Measurements from ENCODE around the gene POLR2L. TPM values are rescaled to one million over a fixed set of nuclear protein-coding genes. Genes with fewer than 3 reads are reported as not detected.

The POLR2L gene
- total RNA-seq, 1 donor from 2014 or later = 91.9 TPM

DNA sequence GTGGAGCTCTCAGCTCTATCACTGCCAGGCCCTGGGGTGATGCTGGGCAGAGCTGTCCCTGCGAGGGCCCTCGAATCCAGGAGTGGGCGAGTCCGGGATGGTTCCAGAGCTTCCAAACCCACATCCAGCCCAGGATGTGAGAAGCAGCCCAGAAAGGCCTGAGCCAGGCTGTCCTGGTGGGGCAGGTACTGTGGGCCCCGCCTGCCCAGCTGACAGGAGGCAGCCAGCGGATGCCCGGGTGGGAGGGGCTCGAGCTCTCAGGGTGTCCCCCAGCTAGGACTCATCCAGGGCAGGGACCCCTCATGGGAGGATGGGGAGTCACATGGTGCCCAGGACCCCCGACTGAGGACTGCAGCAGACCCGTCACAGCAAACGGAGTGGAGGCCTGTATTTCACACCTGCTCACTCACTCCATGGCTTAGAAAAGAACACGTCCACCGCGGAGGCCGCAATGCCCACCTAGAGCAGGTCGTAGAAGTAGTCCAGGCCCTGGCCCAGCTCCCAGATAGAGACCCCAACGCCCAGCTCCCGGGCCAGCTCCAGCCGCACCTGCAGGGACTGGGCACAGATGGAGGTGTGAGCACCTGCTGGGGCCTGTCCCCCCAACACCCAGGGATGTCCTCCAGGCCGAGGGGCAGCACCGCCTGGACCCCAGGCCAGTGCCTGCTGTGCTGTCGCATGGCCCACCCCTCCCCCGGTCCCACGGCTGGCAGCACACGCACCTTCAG lies 27.2 kb upstream of the POLR2L start:
- no peak for DNase-seq (ENCODE audit: low read depth)

GRCh38 chr11:868802-869201 lies 26.5 kb upstream of the POLR2L start:
- DNase-seq (ENCODE audit: low read depth) = no peak

- DNase-seq (ENCODE audit: low read depth) = no peak
Measured at GRCh38 chr11:868394-868793, 26.1 kb upstream of the POLR2L start.

DNA sequence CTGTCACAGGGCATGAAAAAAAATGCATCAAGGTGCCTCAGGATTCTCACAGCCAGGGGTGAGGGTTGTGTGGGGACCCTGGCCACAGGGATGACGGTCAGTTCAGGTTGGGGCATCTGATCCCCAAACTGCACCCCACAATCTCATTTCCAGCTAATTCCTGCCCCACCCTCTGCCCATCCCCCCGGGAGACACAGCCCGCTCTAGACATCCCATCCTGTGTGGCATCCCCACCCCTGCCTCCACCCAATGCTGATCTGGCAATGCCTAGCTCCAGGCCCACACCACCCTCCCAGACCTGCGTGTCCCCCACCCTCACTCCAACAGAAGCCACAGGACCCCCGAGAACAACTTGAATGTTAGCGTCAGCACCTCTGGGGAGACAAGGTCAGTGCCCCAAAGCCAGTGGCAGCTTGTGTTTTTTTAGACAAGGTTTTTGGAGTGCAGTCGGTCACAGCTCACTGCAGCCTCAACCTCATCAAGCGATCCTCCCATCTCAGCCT lies 25.6 kb upstream of the POLR2L start:
- DNase-seq (ENCODE audit: low read depth) = no peak

- no peak for DNase-seq (ENCODE audit: low read depth)
Measured at GRCh38 chr11:866481-866880, 24.2 kb upstream of the POLR2L start.

- DNase-seq (ENCODE audit: low read depth) = no peak
Measured at GRCh38 chr11:865462-866430, 23.4 kb upstream of the POLR2L start.

DNA sequence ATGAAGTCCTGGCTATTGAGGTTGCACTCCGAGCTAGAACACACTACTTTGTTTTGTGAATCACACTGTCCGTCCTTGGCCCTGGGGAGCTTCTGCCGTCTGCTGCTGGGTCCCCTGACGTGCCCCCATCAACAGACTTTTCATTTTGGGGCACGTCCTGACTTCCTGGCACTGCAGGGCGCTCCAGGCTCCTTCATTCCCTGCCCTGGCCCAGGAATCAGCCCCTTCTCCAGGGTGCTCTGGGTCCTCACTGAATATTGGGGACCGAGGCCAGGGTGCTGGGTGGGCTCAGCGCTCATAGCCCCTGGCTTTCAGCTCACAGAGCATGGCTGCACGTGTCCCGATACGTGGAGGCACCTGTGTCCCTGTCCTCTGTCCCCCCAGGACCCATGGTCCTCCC lies 22.6 kb upstream of the POLR2L start:
- no peak for DNase-seq (ENCODE audit: low read depth)

DNA sequence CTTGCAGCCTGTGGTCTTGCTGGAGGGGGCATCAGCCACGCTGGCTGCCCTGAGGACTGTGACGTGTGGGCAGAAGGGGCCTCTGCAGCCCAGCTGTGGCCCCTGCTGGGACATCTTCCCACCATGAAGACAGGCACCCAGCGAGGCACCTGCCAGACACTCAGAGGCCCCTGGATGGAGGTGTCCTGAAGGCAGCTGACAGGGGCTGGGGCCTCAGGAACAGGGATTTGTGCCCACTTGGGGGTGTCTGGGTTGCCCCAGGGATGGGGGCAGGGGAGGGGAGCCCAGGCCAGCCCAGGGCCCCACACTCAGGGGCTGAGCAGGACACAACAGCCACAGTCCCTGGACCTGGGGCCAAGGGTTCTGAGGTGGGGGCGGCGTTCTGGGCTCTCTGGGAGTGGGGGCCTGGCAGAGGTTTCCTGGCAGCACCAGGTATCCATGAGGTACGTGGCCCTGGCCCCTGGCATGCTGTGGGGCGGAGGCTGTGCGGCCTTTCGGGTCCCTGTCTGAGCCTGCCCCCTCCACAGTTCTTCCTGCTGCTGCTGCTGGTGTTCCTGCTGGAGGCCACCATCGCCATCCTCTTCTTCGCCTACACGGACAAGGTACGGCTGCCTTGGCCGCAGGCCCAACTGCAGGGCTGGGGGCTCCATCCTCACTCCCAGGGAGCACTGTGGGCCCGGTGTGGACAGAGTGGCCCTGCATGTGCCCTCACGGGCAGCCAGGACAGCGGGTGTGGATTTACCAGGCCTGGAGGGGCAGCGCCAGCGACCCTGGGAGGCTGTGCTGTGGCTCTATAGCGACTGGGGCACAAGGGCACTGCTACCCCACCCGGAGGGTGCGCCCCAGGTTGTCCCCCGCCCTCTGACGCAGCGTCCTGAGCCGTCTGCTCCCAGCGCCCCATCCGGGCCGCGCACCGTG lies 21.8 kb upstream of the POLR2L start:
- no peak for DNase-seq (ENCODE audit: low read depth)

GRCh38 chr11:863023-863909 lies 20.9 kb upstream of the POLR2L start:
- DNase-seq (ENCODE audit: low read depth) = no peak

DNA sequence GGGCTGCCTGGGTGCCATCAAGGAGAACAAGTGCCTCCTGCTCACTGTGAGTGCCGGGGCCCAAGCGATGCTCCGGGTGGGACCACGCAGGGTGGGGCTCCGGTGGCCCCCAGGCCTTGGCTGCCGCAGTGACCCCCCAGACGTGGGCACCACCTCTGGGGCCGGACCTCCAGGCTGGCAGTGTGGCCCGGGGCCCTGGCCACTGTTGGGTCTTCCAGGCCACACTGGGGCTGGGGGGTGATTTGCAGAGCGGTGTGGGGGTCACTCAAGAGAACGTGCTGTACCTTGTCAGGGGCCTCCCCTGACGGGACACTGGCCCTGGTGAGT lies 20.3 kb upstream of the POLR2L start:
- DNase-seq (ENCODE audit: low read depth) = no peak

GRCh38 chr11:862081-862661 lies 19.8 kb upstream of the POLR2L start:
- DNase-seq (ENCODE audit: low read depth) = peak; percentile 45

GRCh38 chr11:861105-861479 lies 18.8 kb upstream of the POLR2L start:
- DNase-seq (ENCODE audit: low read depth) = no peak

DNA sequence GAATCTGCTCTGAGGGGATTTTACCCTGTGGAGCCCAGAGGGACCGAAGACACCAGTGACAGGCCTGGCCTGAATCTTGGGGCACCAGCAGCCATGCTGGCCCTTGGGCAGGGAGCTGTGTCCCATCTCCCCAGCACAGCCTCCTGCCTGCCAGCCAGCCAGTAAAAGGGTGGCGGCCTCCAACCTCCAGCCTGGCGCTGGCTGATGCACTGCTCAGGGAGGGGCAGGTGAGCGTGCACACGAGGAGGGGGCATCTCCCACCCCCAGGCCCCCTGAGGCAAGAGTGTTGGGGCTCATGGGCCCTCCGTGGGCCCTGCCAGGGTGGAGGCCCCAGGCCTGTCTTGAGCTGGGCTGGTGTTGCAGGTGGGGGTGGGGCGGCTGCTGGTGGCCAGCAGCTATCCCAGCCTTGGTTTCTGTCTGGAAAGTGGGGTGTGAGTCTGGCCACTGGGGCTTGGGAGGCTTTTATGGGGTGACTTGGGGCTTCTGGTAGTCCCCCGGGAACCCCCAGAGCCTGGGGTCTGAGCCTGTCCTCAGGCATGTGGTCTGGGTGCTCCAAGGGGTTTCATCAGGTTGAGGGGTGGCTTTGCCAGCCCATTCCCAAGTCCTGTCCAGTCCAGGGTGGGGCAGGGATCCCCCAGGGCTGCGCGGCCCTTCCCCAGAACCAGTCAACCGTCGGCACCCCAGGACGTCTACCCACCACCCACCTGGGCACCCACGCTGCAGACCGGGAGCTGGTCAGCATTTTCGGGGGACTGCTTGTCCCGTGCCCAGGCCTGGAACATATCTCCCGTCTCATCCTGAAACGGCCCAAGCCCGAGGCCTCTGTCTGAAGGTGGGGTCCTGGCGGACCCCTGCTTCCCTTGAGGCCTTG lies 18.1 kb upstream of the POLR2L start:
- DNase-seq (ENCODE audit: low read depth) = no peak

- DNase-seq (ENCODE audit: low read depth) = peak; percentile 64
Measured at GRCh38 chr11:859394-860131, 17.2 kb upstream of the POLR2L start.

- no peak for DNase-seq (ENCODE audit: low read depth)
Measured at GRCh38 chr11:858762-859339, 16.5 kb upstream of the POLR2L start.

DNA sequence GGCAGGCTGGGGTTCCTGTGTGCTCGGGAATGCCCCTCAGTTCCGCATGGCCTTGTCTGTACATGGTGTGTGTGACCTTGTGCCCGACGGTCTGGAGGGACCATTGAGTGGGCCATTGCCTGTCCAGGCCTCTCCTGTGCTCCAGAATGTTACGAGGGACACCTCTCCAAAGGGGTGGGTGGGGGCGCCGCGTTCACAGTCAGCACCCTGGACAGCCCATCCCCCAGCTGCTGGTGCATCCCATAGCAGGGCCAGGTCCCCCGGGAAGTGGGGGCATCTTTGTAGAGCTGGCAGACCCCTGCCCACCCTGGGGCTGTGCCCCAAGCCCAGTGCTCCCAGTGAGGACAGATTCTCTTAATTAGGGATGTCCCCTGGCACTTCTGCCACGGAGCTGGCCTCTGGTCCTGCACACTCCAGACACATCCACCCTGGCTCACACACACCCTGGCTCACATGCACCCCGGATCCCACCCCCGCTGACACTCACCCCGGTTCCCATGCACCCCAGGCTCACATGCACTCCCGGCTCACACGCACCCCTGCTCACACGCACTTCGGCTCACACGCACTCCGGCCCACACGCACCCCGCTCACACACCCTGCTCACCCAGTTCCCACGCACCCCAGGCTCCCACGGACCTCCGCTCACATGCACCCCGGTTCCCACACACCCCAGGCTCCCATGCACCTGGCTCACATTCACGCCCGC lies 15.9 kb upstream of the POLR2L start:
- DNase-seq (ENCODE audit: low read depth) = no peak

DNA sequence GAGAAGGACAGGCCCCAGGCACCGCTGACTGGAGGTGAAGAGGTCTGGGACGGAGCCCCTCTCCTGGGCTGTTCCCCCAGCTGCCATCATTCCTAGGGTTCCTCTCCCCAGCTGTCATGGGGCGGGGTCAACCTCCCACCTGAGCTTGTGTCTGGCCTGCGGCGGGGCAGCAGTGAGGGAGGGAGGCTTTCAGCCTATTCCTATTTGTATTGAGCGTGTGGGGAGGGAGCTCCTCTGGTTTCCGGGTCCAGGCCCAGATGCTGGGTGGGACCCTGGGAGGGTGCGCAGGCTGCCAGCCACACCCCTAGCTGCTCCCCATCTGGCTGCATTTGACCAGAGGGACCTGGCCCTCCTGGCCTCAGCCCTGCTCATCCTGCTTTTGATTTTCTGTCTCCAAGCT lies 14.1 kb upstream of the POLR2L start:
- no peak for DNase-seq (ENCODE audit: low read depth)
